Measurements from ENCODE around the gene MID2.
"Not testable (repeated sequence)": the region's sequence is repeated elsewhere in the genome, so short reads cannot be mapped to it uniquely, and the experiment has no call there.

Gene MID2, protein sequence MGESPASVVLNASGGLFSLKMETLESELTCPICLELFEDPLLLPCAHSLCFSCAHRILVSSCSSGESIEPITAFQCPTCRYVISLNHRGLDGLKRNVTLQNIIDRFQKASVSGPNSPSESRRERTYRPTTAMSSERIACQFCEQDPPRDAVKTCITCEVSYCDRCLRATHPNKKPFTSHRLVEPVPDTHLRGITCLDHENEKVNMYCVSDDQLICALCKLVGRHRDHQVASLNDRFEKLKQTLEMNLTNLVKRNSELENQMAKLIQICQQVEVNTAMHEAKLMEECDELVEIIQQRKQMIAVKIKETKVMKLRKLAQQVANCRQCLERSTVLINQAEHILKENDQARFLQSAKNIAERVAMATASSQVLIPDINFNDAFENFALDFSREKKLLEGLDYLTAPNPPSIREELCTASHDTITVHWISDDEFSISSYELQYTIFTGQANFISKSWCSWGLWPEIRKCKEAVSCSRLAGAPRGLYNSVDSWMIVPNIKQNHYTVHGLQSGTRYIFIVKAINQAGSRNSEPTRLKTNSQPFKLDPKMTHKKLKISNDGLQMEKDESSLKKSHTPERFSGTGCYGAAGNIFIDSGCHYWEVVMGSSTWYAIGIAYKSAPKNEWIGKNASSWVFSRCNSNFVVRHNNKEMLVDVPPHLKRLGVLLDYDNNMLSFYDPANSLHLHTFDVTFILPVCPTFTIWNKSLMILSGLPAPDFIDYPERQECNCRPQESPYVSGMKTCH

DNA sequence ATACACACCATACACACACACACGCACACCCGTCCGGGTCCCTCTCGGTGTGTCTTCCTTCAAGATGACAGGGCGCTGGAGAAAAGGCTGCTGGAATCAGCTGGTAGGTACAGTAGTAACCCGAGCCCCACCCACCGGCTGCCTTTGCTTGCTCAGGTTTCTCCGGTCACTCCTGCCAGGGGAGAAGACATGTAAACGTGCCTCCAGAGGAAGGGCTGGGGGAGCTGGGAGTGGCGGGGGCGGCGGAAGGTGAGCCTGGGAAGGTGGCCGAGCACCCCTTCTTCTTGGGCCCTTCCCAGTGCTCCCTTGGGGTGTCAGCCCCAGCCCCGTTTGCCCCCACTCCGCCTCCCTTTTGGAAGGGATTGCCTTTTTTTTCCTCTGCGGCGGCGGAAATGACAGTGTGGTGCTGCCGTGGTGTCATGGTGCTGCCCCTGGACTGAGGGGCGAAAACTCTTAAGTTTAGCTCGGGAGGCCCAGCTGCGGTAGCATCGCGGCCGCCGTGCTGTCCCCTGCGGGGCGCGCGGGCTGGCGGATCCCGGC is at the start of gene MID2:
MID2 (plus strand) TSS at position 169 of the 540 bp plus-strand sequence. CDS start 561 bp downstream, outside the sequence.
- DNase-seq (ENCODE audit: low read depth, low spot score): peak; percentile 20

GRCh38 chrX:107776649-107777535 is 48.8 kb upstream of the MID2 start:
- DNase-seq (ENCODE audit: low read depth, low spot score): peak; percentile 26
- H3K27ac ChIP-seq: no peak overlapping the region

More for the DNA sequence above, at the start of gene MID2:
- peak within 1 kb of the TSS; percentile 73 for H3K27ac ChIP-seq

DNA sequence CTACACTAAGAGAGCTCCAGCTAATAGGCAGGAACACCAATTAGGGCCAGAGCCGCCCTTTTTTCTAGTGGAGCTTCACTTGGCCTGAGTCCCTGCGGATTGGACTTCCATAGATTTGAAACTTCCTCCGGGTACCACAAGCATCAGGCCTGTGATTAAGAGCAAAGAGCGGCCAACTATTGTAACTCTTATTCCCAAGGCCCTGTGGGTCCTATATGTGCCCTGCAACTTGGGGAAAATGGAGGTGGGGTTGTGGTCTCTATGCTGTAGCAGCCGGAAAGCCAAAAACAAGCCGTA is 48.2 kb upstream of the MID2 start, which contains the start of gene NCBP2L:
NCBP2L (plus strand) TSS at position 198 of the 297 bp plus-strand sequence. CDS start 16,488 bp downstream, outside the sequence.
- no peak within 1 kb of the TSS for H3K27ac ChIP-seq
- DNase-seq (ENCODE audit: low read depth, low spot score): no peak

DNA sequence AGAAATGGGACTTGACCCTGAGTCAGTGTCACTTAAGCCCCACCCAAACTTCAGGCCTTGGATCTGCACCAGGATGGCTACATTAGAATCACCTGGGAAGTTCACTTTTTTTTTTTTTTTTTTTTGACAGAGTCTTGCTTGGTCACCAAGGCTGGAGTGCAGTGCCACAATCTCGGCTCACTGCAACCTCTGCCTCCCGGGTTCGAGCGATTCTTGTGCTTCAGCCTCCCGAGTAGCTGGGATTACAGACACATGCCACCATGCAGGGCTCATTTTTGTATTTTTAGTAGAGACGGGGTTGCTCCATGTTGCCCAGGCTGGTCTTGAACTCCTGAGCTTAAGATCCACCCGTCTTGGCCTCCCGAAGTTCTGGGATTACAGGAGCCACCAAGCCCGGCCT is 45.1 kb upstream of the MID2 start:
- DNase-seq (ENCODE audit: low read depth, low spot score): no peak

DNA sequence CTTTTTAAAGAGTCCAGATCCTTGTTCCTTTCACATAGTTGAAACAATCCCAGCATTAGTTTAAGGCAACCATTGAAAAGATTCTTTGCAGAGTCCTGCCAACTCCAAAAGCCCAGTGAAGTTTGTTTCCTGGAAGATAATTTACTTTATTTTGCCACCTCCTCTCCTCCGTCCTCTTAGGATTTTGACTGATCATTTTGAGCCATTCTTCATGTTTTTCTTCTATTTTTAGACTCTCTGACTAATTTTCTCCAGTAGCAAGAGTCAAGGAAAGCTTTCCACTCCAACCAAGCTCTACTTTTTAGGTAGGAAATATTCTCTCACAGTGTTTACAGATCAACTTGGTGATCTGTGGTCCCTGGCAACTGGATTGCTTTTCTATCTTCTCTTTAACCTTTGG is 37.8 kb upstream of the MID2 start:
- DNase-seq (ENCODE audit: low read depth, low spot score): no peak
- H3K27ac ChIP-seq: no peak overlapping the region

More for the DNA sequence above, 45.1 kb upstream of the MID2 start:
- no peak overlapping the region for H3K27ac ChIP-seq

- H3K27ac ChIP-seq: no peak overlapping the region
- no peak for DNase-seq (ENCODE audit: low read depth, low spot score)
These were observed 21.2 kb upstream of the MID2 start for GRCh38 chrX:107804427-107804826.

GRCh38 chrX:107805179-107805578 is 20.5 kb upstream of the MID2 start:
- DNase-seq (ENCODE audit: low read depth, low spot score): no peak
- H3K27ac ChIP-seq: no peak overlapping the region

- not testable (repeated sequence) for DNase-seq (ENCODE audit: low read depth, low spot score); H3K27ac ChIP-seq
These were observed 15.6 kb upstream of the MID2 start for GRCh38 chrX:107810053-107810452.

GRCh38 chrX:107818900-107819521 is 6.7 kb upstream of the MID2 start:
- no peak overlapping the region for H3K27ac ChIP-seq
- DNase-seq (ENCODE audit: low read depth, low spot score): no peak

DNA sequence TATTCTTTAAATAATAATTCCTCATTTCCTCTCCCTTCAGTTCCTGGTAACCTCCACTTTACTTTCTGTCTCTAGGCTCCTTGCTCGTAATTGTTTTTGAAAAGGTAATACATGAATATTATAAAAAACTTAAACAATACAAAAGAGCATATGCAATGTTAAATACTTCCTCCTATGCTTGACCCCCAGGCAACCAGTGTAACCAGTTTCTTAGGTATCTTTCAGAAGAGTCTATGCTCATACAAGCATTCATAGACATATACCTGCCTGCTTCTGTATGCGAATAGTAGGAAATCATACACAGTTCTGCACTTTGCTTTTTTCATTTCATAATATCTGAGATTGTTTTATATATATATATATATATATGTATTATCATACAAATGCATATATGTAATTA is 2.6 kb upstream of the MID2 start:
- no peak overlapping the region for H3K27ac ChIP-seq
- no peak for DNase-seq (ENCODE audit: low read depth, low spot score)

DNA sequence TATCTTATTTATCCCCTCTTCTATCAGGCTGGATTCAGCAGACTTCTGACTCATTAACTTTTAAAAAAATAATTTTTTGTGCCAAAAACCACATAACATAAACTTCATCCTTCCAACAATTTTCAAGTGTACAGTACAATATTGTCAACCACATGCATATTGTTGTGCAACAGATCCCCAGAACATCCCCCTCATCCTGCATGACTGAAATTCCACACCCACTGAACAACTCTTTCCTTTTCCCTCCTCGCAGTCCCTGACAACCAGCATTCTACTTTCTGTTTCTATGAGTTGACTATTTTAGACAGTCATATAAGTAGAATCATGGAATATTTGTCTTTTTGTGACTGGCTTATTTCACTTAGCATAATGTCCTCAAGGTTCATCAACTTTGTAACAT is 2.2 kb upstream of the MID2 start:
- DNase-seq (ENCODE audit: low read depth, low spot score): no peak
- no peak overlapping the region for H3K27ac ChIP-seq

DNA sequence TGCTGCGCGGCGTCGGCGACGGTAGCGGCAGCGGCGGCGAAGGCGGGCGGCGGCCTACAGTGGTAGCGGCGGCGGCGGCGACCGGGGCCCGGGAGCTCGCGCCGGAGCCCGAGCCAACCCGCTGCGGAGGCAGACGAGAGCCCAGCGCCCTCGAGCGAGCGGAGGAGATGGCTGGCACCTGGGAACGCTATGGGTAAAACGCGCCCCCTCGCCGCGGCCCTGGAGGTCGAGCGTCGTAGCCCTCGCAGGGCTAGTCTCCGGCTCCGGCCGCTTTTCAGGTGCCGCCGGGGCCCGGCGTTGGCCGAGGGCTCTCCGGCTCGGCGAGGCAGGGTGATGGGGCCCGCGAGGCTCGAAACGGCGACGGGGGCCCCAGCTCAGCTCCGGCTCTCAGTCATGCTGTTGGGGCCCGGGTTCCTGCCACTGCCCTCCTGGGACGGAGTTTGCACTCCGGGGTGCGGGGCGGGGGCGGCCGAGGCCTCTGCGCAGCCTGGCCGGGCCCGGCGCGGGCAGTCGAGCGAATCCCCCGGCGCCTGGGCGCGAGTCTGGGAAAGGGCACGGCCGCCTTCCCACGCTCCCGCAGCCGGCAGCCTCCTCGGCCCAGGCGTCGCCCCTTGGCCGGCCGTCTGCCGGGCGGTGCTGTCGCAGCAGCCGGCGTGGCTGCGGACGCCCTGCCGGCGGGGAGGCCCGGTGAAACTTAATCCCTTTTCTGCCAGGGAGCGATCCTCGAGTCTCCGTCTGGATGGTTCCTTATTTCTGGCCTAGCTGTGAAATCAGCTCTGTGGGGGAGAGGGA is 768 bp downstream of the MID2 start:
- peak overlapping the region; percentile 73 for H3K27ac ChIP-seq
- no peak for DNase-seq (ENCODE audit: low read depth, low spot score)

DNA sequence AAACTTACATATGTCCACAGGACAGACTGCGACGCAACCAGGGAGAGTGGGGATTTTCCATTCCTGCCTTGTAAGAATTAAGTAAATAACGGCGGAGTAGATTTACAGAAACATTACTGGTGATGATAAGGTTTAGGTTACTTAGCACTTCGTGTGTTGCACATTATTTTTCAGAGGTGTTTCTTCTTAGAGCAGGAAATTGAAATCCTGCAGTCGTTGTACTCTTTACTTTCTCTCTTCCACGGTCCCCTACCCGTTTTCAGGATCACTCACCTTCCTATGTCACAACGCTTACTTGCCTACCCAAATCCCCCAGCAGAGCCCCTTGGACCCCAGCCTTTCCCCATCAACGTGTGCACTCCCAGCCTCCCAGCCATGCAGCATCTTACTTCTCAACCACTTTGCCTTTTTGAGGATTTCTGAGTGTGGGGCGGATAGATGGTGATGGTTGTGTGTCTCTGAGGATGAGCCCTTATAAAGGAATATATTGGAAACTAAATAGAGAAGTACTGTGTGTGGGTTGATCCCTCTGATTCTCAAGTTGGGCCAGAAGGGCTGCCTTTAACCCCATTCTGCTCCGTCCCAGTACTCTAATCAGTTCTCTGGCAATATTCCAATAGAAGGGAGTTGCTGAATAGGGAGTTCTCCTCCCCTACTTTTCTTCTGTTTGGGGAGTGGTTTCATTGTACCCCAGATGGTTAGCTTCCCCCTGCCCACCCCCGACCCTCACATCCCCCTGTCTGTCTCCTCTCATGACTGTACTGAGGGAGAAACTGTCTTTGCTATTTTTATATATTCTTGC is 1.6 kb downstream of the MID2 start:
- H3K27ac ChIP-seq: peak overlapping the region; percentile 73
- DNase-seq (ENCODE audit: low read depth, low spot score): no peak

DNA sequence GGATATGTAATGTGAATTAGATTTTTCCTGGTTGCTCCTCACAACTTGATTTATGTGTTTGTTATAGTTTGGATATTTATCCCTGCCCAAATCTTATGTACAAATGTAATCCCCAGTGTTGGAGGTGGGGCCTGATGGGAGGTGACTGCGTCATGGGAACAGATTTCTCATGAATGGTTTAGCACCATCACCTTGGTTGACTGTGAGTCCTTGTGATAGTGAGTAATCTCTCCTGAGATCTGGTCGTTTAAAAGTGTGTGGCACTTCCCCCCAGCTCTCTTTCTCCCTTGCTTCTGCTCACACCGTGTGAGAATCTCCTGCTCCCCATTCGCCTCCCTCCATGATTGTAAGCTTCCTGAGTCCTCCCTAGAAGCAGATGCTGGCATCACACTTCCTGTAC is 2.2 kb downstream of the MID2 start:
- H3K27ac ChIP-seq: no peak overlapping the region
- no peak for DNase-seq (ENCODE audit: low read depth, low spot score)

DNA sequence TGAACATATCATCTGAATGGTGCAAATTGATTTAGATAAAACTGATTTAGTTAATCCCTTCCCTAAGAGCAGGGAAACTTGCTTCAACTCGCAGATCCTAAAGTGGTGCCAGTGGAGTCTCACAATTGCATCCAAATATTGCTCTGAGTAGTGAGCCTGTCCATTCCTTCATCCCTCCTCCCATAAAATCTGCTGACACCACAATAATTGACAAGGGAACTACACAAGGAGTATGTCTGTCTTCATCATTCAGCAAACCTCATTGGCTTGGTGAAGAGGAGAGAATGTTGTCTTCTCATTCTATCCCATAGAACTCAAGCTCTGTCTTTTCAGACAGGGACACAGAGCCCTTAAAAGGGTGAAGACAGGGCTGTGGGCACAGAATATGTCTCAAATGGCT is 4.2 kb downstream of the MID2 start:
- DNase-seq (ENCODE audit: low read depth, low spot score): no peak
- no peak overlapping the region for H3K27ac ChIP-seq

DNA sequence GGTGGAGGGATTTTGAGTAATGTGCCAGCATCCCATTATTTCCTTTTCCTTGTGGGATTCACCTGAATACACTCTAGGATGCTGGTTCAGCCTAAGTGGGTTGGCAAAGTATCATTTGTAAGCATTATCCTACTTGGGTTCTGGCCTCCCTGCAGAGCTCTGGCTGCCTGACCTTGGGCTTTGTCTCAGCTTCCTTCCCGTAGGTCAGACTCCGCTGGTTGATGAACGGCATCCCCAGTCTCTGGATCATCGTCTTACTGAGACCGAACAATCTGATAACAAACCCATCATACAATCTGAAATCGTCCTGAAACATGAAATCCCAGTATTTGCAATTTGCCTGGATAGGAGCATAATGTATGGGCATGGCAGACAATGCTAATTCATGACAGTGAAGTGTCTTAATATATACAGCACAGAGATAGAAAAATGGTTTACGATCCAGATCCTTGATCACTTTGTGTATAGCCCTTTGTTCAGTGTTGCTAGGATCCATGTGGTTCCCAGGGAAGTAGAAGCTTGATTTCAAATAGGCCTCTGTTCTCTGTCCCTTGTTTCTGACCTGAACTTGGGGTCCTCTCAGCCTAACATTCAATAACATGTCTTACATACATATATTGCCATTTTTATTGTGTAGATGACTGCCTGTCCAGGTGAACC is 5.5 kb downstream of the MID2 start:
- DNase-seq (ENCODE audit: low read depth, low spot score): no peak
- H3K27ac ChIP-seq: no peak overlapping the region

DNA sequence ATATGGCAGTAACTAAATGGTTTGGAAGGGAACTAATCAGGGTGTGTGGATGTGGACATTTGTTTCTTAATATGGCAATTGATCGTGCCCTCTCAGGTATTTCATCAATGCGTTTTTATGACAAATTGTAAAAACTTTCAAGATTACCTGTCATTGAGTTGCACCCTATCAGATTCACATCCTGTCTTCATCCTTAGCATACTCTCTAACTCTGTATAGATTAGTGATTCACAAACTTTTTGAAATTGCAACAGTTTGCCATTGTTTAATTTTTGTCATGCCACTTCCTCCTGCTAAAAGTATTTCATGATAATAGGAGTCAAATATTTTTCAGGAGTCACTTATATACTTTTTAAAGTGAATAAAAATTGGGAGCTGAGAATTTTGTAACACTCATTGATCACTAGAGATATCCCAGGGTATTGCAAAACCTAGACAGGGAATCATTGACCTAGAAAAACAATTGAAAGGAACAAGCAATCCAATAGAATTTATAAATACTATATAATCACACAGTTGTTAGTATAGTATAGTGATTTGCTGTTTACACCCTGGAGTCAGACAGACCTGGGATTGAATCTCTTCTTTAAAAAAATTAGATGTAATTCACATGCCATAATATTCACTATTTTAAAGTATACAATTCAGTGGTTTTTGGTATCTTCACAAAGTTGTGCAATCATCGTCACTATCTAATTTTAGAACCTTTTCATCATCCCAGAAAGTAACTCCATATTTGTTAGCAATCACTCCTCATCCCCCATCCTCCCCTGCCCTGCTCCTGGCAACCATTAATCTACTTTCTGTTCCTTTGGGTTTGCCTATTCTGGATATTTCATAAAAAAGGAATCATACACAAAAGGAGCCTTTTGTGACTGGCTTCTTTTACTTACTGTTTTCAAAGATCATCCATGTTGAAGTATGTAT is 8.9 kb downstream of the MID2 start:
- no peak for DNase-seq (ENCODE audit: low read depth, low spot score)
- H3K27ac ChIP-seq: peak overlapping the region; percentile 26

Measured in epithelial cell of prostate (primary cell).